Measurements from ENCODE around the gene CCR3. TPM values are rescaled to one million over a fixed set of nuclear protein-coding genes. Genes with fewer than 3 reads are reported as not detected.

CCR3 gene
- total and polyA plus RNA-seq, 2 donors from 2014 or later: not detected

DNA sequence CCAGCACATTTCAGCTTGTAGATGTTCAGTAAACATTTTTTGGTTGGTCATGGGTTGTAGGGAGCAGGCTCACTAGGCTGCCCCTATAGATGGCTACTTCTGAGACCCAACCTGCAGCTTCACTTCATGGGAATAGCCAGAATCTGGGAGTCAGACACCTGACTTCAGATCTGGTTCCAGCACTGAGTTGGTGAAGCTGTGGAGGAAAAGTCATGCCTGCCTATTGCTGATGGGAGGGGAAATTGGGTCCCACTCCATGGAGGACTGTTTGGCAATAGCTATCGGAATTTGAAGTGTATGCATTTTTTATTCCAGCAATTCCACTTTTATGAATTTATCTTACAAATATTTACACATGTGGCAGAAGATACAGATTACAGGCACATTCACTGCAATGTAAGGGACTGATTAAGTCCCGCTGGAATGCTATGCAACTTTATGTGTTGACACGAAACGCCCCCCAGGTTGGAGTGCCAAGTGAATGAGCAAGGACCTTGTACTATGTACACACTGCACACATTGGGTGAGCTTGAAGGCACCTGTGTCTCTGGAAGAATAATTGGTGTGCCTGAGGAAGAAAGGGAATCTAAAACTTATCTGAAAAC lies 26.3 kb upstream of the CCR3 start:
- H3K27ac ChIP-seq (ENCODE audit: low read depth in 2 of 2, low read length in 2 of 2): no peak overlapping the region
- TF ChIP-seq, protein P1, sequence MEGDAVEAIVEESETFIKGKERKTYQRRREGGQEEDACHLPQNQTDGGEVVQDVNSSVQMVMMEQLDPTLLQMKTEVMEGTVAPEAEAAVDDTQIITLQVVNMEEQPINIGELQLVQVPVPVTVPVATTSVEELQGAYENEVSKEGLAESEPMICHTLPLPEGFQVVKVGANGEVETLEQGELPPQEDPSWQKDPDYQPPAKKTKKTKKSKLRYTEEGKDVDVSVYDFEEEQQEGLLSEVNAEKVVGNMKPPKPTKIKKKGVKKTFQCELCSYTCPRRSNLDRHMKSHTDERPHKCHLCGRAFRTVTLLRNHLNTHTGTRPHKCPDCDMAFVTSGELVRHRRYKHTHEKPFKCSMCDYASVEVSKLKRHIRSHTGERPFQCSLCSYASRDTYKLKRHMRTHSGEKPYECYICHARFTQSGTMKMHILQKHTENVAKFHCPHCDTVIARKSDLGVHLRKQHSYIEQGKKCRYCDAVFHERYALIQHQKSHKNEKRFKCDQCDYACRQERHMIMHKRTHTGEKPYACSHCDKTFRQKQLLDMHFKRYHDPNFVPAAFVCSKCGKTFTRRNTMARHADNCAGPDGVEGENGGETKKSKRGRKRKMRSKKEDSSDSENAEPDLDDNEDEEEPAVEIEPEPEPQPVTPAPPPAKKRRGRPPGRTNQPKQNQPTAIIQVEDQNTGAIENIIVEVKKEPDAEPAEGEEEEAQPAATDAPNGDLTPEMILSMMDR (IDR thresholded peaks at IDR 0.05; ENCODE audit: borderline replicate concordance, extremely low read depth, insufficient read depth): no peak
- no peaks in the 10 kb centered on the region for H3K4me1 ChIP-seq (ENCODE audit: control insufficient read depth in 2 of 3, insufficient read depth in 2 of 3, low read depth in 1 of 3, low read length in 3 of 3)
- no peak overlapping the region for H3K4me3 ChIP-seq (ENCODE audit: low read length in 3 of 3)
- FAIRE-seq: no peak
- H3K27me3 ChIP-seq (ENCODE audit: control insufficient read depth, insufficient read depth, low read length): no peaks in the 10 kb centered on the region
- no peak for DNase-seq
- H3K36me3 ChIP-seq (ENCODE audit: control insufficient read depth in 2 of 3, insufficient read depth in 3 of 3, low read length in 3 of 3): no peaks in the 10 kb centered on the region
- intact Hi-C loops (cut with DNase I): no loop called here
- no peak overlapping the region for H3K9ac ChIP-seq (ENCODE audit: low read length in 3 of 3)
- no peaks in the 10 kb centered on the region for H3K9me3 ChIP-seq (ENCODE audit: control insufficient read depth in 2 of 3, insufficient read depth in 1 of 3, low read length in 3 of 3)

DNA sequence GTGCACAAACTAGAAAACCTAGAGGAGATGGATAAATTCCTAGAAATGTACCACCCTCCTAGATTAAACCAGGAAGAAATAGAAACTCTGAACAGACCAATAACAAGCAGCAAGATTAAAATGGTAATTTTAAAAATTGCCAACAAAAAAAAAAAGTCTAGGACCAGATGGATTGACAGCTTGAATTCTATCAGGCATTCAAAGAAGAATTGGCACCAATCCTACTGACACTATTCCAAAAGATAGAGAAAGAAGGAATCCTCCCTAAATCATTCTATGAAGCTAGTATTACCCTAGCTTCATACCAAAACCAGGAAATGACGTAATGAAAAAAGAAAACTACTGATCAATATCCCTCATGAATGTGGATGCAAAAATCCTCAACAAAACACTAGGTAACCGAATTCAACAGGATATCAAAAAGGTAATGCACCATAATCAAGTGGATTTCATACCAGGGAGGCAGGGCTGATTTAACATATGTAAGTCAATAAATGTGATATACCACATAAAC lies 24.0 kb upstream of the CCR3 start:
- Histone ChIP-seq H3K9me3 (ENCODE audit: control insufficient read depth in 2 of 3, insufficient read depth in 1 of 3, low read length in 3 of 3) (no peaks in the 10 kb centered on the region), H3K4me3 (ENCODE audit: low read length in 3 of 3) (no peak overlapping the region), H3K27ac (ENCODE audit: low read depth in 2 of 2, low read length in 2 of 2) (no peak overlapping the region), H3K4me1 (ENCODE audit: control insufficient read depth in 2 of 3, insufficient read depth in 2 of 3, low read depth in 1 of 3, low read length in 3 of 3) (no peaks in the 10 kb centered on the region), H3K9ac (ENCODE audit: low read length in 3 of 3) (no peak overlapping the region), H3K36me3 (ENCODE audit: control insufficient read depth in 2 of 3, insufficient read depth in 3 of 3, low read length in 3 of 3) (no peaks in the 10 kb centered on the region), H3K27me3 (ENCODE audit: control insufficient read depth, insufficient read depth, low read length) (no peaks in the 10 kb centered on the region)
- FAIRE-seq (no peak), DNase-seq (no peak)
- intact Hi-C loops (cut with DNase I): no loop called here
- TF ChIP-seq, protein P1 (IDR thresholded peaks at IDR 0.05; ENCODE audit: borderline replicate concordance, extremely low read depth, insufficient read depth): no peak

DNA sequence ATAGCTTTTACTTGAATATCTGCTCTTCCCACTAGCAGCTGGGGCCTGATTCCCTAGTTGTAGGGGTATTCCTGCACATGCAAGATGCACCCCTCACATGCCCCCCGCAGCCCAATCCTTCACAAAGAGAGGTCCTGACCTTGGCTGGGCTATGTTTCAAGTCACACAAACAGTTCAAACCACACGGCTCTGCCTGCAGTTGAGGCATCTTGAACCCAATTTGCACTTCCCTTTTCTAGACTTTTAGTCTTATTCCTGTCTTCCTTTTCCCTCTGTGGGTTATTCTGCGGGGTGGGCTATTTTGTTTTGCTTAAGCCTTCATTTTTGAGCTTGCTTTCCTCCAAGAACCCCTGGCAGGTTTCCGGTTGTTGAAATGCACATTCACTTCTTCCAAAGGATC lies 20.9 kb upstream of the CCR3 start:
- H3K27ac ChIP-seq (ENCODE audit: low read depth in 2 of 2, low read length in 2 of 2): no peak overlapping the region
- intact Hi-C loops (cut with DNase I): no loop called here
- H3K36me3 ChIP-seq (ENCODE audit: control insufficient read depth in 2 of 3, insufficient read depth in 3 of 3, low read length in 3 of 3): no peaks in the 10 kb centered on the region
- no peak for DNase-seq
- no peak overlapping the region for H3K4me3 ChIP-seq (ENCODE audit: low read length in 3 of 3)
- no peak overlapping the region for H3K9ac ChIP-seq (ENCODE audit: low read length in 3 of 3)
- no peak for FAIRE-seq
- H3K4me1 ChIP-seq (ENCODE audit: control insufficient read depth in 2 of 3, insufficient read depth in 2 of 3, low read depth in 1 of 3, low read length in 3 of 3): no peaks in the 10 kb centered on the region
- no peaks in the 10 kb centered on the region for H3K27me3 ChIP-seq (ENCODE audit: control insufficient read depth, insufficient read depth, low read length)
- no peaks in the 10 kb centered on the region for H3K9me3 ChIP-seq (ENCODE audit: control insufficient read depth in 2 of 3, insufficient read depth in 1 of 3, low read length in 3 of 3)
- TF ChIP-seq, protein P1 (IDR thresholded peaks at IDR 0.05; ENCODE audit: borderline replicate concordance, extremely low read depth, insufficient read depth): no peak

DNA sequence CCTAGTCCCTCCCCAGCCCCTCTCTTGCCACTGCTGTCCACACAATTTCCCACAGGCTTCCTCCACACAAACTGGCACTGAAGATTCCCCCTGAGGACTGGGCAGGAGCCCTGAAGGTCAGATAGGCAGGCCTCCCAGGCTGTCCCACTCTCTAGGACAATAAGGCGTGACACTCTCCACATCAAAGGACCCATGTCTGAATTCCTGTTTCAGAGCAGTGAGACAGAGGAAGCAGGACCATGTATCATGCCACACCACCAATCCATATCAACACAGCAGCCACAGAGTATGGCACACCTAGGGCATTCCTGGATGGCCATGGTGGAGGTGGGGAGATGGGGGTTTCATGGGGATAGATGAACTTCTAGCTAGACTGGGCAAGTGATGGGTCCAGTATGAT lies 20.3 kb upstream of the CCR3 start:
- TF ChIP-seq, protein P1 (IDR thresholded peaks at IDR 0.05; ENCODE audit: borderline replicate concordance, extremely low read depth, insufficient read depth): no peak
- Histone ChIP-seq H3K9me3 (ENCODE audit: control insufficient read depth in 2 of 3, insufficient read depth in 1 of 3, low read length in 3 of 3) (no peaks in the 10 kb centered on the region), H3K9ac (ENCODE audit: low read length in 3 of 3) (no peak overlapping the region), H3K4me1 (ENCODE audit: control insufficient read depth in 2 of 3, insufficient read depth in 2 of 3, low read depth in 1 of 3, low read length in 3 of 3) (no peaks in the 10 kb centered on the region), H3K36me3 (ENCODE audit: control insufficient read depth in 2 of 3, insufficient read depth in 3 of 3, low read length in 3 of 3) (no peaks in the 10 kb centered on the region), H3K27me3 (ENCODE audit: control insufficient read depth, insufficient read depth, low read length) (no peaks in the 10 kb centered on the region), H3K27ac (ENCODE audit: low read depth in 2 of 2, low read length in 2 of 2) (no peak overlapping the region), H3K4me3 (ENCODE audit: low read length in 3 of 3) (no peak overlapping the region)
- FAIRE-seq: no peak
- DNase-seq: no peak
- intact Hi-C loops (cut with DNase I): no loop called here

Data from kidney (tissue), 14 donors.